Adrenal gland (tissue), 5 donors: Measurements from ENCODE around the gene MALL.

ENCODE experiments used
- POLR2A ChIP-seq, 2 donors: fragments of 450-650 bp; IDR thresholded peaks; one replicate each; pipeline ENCODE4 v1.6.1; 2017; ENCODE audit warnings: antibody characterized with exemption in 2 of 2, mild to moderate bottlenecking in 2 of 2, moderate library complexity in 1 of 2
- TF ChIP-seq, protein P1 (sequence below), 6 experiments: fragments of 450-650 bp in 4 of 6; fragments of 200-600 bp in 2 of 6; sonication (generic) in 1 of 6; IDR thresholded peaks; 1 replicate in 5 of 6; 2 replicates in 1 of 6; pipeline versions ENCODE4 v1.5.1 to v1.8.0; 2016 to 2021; ENCODE audit warnings: antibody characterized with exemption in 6 of 6, mild to moderate bottlenecking in 2 of 6, moderate library complexity in 1 of 6
- donor health status: DM: no; HTN: no; CAD: no.

DNA sequence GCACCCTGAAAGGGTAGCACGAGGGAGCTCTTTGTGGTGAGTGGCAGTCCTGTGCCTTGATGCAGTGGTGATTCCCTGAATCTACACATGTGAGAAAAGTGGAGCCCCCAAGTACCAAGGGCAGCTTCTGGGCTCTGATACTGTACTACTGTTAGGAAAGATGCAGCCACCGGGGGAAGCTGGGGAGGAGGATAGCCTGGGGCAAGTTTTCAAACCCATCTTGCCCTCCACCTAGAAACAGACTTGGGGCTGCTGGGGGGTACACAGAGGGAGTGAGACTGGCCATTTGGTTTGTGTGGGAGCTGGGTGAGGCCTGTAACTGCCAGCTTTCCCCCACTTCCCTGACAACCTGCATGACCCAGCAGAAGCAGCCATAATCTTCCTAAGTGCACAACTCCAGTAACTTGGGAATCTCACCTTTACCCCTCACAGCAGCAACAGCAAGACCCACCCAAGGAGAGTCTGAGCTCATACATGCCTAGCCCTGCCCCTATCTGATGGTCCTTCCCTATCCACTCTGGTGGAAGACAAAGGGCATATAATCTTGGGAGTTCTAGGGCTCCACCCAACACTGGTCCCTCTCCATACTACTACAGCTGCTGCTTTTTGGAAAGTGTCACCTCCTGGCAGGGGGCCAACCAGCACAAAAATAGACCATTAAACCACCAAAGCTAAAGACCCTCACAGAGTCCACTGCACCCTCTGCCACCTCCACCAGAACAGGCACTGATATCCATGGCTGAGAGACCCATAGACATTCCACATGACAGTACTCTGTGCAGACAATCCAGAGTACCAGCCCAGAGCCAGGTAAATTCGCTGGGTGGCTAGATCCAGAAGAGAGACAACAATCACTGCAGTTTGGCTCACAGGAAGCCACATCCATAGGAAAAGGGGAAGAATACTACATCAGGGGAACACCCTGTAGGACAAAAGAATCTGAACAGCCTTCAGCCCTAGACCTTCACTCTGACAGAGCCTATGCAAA lies 8.2 kb downstream of the MALL start:
- TF ChIP-seq, protein P1, sequence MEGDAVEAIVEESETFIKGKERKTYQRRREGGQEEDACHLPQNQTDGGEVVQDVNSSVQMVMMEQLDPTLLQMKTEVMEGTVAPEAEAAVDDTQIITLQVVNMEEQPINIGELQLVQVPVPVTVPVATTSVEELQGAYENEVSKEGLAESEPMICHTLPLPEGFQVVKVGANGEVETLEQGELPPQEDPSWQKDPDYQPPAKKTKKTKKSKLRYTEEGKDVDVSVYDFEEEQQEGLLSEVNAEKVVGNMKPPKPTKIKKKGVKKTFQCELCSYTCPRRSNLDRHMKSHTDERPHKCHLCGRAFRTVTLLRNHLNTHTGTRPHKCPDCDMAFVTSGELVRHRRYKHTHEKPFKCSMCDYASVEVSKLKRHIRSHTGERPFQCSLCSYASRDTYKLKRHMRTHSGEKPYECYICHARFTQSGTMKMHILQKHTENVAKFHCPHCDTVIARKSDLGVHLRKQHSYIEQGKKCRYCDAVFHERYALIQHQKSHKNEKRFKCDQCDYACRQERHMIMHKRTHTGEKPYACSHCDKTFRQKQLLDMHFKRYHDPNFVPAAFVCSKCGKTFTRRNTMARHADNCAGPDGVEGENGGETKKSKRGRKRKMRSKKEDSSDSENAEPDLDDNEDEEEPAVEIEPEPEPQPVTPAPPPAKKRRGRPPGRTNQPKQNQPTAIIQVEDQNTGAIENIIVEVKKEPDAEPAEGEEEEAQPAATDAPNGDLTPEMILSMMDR (IDR thresholded peaks at IDR 0.05) = no peak
- TF ChIP-seq POLR2A (IDR thresholded peaks at IDR 0.05) = no peak
